ENCODE results near the gene KCTD16.

Gene KCTD16

DNA sequence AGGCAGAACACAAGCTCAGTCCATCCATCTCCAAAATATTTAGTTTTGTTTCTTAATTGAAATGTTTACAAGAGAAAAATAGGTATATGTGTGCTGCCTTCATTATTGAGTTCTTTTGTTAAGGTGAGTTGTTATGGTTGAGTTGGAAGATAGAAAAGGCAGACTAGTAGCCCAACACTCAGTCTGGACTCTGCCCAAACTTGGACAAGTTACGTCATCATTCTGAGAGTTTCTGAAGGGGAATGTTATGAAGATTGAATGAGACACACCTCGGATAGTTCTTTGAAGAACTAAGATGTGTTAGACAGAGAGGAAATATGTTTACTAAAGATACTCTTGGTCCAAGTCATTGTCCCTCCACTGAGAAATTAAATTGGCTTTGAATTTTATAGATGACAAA lies 245.5 kb downstream of the KCTD16 start:
- DNase-seq: no peak

DNA sequence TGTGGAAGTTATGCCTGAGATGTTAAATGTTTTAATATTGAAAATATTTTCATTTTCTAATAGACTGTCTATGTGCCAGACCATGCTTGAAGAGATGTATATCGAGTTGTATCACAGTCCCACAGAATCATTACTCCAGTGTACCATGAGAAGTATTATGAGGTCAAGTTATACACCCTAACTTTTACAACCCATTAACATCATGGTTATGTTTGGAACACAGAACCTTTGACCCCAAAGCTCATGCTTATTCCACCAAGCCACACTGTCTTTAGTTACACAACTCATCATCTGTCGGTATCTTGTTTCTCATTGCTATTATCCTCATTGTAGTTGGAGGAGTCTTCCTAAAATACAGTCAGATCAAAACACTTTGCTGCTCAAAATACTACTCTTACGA lies 248.0 kb downstream of the KCTD16 start:
- DNase-seq: no peak

DNA sequence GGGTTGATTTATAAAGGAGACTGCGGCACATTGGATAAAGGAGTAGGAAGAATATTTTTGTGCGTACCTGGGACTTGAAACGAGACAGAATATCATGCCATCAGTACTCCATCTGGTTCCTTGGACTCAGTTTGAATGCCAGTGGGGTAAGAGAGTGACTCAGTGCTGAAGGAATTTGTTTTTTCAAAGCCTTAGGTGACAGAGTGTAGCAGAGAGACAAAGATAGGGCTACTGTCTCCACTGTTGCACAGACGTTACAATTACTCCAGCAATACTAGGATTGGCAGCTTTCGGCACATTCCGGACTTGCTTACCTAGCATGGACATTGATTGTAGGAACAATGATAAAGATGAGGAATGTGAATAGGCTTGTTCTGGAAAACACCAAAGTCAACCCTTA lies 250.7 kb downstream of the KCTD16 start:
- DNase-seq: no peak

DNA sequence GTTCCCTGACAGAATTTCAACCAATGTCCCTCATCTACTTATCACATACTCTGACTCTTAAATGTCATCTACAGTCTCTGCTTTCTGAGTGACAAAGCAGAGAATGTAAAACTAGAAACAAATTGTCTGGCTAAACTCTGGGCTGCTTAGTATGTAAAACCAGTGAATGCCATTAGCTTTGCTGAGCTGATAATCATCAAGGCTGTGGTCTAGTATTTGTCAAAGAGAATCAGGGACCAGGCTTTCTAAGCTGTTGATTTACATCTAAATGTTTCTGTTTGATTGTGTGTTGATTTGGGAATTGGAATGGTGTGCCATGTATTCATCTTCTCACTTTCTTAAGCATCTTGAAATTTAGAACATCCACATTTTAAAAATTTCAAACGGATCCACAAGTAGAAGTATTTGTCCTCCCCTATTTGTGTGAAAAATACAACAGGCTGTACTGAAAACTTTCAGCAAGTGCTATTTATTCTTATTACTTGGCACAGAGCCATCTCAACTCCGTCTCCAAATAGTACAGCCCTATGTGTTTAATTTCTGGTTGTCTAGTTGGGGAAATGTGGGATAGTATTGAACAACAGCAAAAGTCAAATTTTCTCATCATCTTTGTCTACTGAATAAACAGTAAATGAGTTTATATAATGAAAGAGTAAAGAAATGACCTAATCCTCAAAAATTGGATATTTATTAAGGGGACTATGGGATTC lies 251.5 kb downstream of the KCTD16 start:
- no peak for DNase-seq

DNA sequence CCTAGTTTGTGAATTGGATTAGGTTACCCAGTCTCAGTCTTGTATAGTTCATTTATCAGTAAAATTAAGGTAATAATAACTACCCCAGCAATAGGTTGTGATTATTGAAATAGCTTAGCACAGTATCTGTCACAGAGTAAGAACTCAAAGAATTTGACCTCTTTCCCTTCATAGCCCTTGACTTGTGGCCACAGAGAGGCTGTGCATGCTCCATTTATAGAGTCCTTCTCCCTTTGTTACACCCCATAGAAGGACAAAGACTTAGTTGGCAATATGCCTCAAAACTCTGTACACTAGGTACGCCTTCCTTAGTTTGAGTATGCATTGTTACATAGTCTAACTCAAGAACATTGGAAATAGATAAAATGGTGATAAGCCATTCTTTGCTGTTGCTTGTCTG lies 257.2 kb downstream of the KCTD16 start:
- DNase-seq: no peak

DNA sequence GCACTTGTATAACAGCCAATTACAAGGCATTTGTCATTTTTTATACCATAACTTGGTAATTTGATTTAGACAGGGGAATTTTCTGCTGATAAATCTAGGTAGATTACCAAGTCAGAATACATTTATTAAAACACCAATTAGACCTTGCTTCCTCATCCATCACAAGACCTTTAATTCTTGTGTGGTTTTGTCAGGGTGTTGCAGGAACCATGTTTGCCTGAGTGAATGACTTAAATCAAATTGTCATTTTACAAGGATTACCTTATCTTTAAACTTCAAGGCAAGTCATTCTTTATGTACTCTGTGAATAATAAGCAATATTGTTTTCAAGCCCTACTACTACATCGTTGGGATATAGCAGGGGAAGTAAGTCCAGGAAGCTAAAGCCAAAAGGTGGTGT lies 257.7 kb downstream of the KCTD16 start:
- DNase-seq: no peak

DNA sequence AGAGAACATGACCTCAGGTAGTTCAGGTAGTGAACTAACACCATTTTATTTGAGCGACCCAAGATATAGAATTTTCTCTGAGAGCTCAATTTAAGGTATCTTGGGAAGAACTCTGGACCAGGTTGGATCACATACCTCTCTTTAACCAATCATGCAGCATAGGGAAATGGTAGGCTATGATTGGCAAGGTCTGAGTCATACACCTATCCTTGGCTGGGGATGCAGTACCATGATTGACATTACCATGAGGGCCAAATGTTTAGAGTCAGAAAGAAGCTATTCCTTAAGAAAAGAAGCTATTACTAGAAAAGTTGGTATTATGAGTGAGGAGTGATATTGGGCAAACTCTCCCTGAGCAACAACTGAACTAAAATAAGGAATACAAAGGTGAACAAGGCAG lies 258.7 kb downstream of the KCTD16 start:
- no peak for DNase-seq

DNA sequence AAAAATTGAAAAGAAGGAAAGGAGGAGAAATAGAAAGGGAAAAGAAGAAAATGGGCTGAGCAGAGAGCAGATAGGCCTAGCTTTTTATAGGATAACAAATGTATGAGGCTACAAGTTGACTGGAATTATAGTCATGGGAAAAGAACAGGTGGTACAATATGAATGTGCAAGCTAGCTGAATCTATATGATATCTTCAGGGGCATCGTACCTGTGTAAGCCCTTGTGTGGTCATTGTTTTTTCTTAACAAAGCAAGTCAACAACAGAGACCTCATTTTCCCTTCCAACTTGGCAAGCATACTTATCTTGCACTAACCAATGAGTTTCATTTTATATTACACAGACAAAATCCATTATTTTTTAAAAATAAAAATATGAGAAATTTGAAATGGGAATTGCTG lies 259.2 kb downstream of the KCTD16 start:
- no peak for DNase-seq

DNA sequence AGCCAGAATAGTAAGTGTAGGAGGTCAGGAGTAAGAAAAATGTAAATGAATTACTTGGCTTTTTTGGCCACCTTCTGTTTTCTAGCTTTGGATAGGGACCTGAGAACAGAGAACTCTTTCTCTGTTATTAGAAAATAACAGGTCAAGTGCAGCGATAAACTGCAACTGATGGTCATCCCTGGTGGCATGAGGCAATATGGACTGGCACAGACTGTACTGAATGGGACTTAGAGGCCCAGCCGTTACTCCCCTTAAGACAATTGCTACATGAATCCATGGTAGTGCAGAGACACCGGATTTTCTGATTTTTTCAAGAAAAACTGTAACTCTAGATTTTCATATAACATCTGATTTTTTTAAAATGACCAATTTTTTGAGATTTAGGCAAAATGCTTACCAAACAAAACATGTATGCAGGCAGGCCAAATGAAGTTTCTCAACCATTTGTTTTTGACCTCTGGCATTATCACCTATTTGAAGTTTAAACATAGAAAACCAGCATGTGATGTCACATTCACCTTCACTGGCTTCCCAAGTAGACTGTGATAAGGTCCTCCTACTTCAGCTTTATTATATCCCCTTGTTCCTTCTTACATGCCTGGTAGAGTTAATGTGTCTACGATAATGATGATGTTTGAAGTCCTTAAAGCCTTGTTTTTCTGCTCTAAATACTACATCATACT lies 262.6 kb downstream of the KCTD16 start:
- DNase-seq: no peak

DNA sequence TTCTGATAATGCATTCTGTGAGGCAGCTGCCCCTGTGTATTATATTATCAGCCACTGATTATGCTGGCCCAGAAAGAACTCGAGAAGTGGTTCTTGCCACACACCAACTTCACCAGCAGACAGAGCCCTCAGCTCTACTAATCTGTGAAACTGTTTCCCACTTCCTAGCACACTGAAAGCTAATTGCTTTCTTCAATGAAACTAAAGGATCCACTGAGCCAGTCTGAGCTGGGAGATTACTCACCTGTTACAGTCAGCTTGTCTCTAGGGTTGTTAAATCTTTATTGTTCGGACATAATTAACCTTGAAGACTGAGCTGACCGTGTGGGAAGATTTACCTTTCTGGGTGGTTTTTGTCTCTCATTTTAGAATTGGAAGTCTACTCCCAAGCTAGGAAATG lies 263.2 kb downstream of the KCTD16 start:
- DNase-seq: no peak

DNA sequence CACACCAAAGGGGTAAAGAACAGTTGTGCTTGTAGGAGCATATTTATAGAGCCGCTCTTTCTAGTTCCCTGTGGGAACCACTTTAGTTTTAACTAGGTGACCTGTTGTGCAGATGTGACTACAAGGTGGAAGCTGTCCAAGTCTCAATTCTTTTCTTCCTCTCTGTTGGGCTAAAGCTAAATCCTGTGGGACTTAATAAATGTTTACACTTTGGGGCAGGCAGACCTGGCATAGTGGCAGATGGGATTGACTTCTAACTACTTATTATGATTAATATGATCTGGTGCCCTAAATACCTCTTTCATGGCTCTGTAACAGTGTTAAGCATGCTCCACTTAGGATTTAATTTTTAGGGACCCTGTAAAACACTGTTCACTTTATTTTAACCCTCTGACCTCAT lies 265.3 kb downstream of the KCTD16 start:
- DNase-seq: no peak

DNA sequence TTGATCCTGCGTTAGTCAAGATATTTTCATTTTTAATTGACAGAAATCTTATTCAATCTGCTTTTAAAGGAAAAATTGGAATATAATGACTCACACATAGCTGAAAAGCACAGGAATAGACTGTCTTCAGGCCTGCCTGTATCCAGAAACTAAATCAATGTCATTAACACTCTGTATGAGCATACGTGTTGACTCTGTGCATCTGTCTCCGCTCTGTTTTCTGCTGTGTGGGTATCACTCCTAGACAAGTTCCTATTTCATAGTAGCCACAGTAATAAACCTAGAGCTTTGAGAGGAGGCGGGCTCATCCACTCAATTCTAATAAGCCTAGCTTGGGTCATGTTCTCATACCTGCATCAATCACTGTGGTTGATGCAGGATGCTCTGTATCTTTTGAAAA lies 267.6 kb downstream of the KCTD16 start:
- DNase-seq: no peak

DNA sequence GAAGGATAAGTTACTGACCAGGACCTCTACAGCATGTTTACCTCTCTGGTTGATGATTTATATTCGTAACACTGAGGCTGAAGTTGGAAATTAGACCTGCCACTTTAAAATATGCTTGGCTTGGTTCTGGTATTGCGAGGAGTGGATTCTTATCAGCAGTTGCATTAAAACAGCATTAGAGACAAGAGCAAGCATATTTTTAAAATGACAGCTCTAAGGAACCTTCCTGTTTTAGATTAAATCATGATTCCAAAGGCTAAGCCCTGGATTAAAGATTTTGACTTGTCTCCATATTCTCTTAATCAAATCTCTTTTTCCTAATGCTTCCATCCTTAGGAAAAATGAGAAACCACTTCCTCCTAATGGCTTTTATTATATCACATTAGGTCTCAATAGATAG lies 277.8 kb downstream of the KCTD16 start:
- DNase-seq: no peak

DNA sequence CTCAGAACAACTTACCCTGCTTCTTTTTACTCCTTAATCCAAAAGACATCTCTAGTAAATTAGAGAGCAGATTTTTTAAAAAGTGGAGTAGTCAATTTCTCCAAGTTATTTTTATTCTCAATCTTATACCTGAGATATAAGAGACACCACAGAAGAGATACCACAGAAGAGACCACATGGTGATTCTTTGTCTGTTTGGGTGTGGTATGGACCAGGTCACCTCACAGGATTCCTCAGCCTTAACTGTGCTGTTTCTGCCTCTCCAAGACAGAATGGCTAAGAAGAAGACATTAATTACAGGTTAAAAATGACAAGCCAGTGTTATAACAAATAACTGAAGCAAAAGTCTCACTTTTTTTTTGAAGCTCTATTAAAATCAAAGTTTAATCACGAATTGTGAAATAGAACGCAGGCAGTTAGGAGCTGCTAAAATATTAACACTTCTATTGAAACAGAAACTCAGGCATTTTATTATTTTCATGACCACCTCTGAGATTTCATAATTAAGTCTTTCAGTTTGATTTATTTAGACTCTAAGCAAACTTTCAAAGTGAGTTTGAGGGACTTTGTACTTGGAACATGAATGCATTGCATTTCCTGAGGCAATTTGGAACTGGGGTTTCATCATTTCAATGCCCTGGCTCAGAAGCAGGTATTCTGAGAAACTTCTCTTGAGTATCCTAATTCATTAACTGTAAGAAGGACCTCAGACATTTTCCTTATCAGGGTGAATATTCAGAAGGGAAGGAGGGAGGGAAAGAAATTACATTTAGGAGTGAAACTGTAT lies 280.7 kb downstream of the KCTD16 start:
- DNase-seq: no peak

DNA sequence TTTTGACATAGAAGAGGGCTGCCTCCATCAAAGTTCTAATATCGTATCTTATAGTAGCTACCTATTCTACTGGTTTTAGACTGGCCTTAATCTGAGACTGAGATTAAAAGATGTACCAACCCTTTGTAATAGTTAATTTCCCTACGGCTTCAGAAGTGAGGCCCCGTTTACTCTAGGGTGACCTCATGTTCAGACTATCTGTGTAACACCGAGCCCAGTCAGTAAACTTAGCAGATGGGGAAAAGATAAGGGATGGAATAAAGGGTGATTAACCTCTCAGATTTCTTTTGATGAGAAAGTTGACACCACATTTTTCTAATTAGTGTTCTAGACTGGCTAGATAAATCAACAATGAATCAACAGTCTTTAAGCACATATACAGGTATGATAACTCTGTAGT lies 283.1 kb downstream of the KCTD16 start:
- DNase-seq: no peak

DNA sequence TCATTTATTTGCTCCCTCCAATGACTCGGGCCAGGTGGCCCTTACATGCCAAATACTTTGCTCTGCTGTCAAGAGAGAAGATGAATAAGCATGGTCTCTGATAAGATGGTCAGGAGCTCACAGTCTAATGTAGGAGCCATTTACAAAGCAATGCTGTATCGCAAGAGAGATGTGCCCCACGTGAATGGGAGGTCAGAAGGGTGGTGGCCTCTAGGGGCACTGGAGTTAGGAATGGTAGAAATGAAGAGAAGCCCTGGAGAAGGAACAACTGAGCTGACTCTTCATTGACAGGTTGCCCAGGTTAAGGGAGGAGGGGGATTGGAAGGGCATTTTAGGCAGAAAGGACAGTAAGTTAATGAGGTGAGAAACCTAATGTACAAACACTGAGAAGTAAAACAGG lies 286.5 kb downstream of the KCTD16 start:
- DNase-seq: no peak

DNA sequence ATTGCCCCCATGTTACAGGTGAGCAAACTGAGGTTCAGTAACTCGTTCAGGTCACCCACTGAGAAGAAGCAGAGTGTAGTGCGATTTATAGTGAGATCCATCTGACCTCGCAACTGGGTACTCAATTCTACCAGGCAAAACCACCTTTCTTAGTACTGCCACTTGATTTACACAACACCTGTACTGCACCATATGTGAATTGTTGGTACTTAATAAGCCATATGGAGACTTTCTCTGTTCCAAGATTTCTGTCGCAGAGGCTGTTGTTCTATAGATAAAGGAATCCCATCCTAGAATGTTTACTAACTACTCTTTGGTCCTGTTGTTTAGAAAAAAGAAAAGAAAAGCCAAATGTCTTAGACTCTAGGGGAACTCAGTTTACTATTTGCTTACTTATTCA lies 287.5 kb downstream of the KCTD16 start:
- no peak for DNase-seq

DNA sequence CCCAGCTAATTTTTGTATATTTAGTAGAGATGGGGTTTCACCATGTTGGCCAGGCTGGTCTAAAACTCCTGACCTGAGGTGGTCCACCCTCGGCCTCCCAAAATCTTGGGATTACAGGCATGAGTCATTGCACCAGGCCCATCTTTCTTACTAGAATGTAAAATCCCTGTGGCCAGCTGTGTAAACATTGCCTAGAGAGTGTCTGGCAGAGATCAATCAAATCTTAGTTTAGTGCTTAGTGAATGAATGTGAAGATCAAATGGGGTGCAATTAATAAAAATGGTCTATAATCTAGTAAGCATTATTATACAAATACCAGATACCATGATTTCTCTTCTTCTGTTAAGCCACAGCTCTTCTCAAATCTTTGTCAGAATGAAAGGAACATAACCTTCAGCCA lies 289.9 kb downstream of the KCTD16 start:
- no peak for DNase-seq

DNA sequence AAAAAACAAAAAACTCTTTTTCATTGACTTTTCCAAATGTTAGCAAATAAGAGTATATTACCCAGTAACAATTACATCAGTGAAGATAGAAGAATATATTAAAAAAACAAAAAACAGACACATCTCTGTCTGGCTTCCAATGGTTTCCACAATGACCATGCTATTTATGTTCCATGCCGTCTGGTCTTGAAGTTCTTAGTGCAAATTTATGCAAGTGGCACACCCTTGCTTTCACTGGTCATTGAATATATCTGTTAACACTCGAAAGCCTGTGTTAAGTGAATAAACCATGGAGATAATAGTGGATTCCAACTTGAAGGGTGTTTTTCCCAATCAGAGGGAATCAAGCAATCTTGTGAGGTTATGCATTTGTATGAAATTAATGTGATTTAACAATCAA lies 291.9 kb downstream of the KCTD16 start:
- DNase-seq: no peak

DNA sequence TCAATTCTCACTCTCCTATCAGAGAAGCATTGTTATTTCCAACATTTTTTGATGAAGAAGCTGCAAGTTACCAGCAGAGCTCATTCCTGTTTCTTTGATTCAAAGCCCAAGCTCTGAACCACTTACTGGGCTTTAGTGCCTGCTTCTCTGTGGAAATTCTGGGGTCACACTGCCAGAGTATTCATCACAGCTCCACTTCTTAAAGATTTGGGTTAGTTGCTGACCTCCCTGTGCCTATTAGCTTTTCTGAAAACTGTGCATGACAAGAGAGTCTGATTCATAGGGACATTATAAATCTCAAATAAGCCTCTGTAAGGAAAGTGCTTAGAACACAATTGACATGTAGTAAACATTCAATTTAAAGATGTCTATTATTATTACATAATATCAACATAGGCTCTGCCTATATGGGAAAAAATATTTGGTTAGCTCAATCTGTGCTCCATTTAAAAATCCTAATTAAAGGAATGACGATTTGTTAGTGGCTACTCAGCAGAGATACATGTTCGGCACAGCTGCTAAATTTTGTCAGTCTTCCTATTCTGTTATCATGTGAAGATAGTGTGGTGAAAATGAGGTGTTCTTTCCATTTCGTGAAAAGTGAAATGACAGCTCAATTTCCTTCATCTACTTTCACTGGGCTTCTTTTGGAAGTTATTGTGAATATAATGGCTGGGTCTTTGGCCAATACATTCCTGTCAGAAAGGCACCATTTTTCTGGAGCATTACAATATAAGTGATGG lies 293.0 kb downstream of the KCTD16 start:
- DNase-seq: no peak

DNA sequence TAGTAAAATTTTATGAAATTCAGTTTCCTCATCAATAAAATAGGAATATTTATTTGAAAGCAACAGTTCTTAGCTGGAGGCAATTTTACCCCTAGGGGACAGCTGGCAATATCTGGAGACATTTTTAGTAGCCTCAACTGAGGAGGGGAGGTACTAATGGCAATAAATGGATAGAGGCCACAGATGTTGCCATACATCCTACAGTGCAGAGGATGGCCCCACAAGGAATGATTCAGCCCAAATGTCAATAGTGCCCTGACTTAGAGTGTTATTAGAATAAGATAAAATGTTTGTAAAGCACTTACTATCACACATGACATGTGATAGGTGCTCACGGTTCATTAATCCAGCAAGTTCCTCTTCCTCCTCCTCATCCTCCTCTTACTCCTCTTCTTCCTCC lies 293.6 kb downstream of the KCTD16 start:
- no peak for DNase-seq

DNA sequence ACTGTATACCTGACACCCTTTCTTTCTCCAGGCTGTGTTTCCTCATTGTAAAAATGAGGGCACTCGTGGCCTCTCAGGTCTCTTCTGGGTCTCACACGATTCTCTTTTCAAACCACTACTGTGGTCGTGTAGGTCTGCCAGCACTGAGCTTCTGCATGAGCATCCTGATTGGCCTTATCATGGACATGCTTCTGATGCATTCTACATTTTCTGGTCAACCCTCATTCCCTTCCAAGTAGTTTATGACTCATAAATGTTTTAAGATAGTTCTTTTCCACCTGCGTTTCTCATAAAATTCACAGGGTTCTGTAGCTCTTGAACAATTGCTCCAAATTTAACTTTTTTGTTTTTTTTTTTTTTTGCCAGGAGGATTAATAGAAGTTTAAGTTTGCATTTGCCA lies 294.8 kb downstream of the KCTD16 start:
- no peak for DNase-seq

DNA sequence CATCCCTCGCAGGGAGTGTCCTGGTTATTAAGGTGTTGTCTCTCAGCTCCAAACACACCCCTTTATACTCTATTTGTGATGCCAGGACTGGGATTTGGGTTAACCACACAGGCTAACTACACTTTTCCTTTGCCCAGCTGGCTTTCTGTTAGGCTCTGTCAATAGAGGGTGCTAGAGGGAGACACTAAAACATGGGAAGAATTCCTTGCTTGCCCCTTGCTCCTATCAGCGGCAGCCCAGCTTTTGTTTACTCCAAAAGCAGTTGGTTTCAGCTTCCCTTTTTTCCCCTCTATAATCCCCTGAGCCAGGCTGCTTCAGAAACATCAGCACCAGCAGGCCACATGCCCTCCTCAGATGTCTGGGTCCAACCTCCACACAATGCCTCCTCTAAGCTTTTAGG lies 297.1 kb downstream of the KCTD16 start:
- no peak for DNase-seq

DNA sequence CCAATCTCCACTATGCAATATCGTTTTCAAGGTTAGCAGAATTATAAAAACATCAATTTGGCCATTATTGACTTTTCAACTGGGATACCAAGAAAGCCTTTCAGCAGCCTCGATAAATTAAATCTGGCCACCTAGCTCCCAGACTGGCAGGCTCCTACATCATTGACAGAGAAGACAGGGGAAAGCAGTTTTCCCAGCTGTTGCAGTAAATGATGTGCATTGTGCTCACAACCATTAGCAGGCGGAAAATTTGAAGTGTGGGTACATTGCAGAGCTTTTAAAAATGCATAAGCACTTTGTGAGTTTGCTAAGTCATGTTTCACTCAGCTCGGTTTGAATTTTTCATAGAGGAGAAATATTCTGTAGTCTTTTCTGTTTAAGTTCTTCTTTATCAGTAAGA lies 297.9 kb downstream of the KCTD16 start:
- DNase-seq: no peak
